ENCODE results near the gene MCIDAS.

- TF ChIP-seq CTCF (optimal IDR thresholded peaks at IDR 0.05 in 1 of 3, IDR thresholded peaks at IDR 0.05 in 1 of 3, conservative IDR thresholded peaks at IDR 0.05 in 1 of 3; ENCODE audit: extremely low read depth in 1 of 3, insufficient read depth in 2 of 3, low read length in 3 of 3) (peak in 2 of 3 experiments; percentile 39 to 51), EZH2 (IDR thresholded peaks at IDR 0.05; ENCODE audit: low read length) (no peak)
Observed at GRCh38 chr5:55187370-55187769, 39.7 kb downstream of the MCIDAS start.

All from keratinocyte (primary cell).